ENCODE results near the gene FITM2.

Gene FITM2

GRCh38 chr20:44319839-44320422 lies 8.9 kb upstream of the FITM2 start:
- no peak overlapping the region for H3K4me3 ChIP-seq (ENCODE audit: low read depth, low read length)
- no peak for DNase-seq (ENCODE audit: low read depth, low spot score)
- TF ChIP-seq CTCF (IDR thresholded peaks at IDR 0.05; ENCODE audit: low read depth, low read length): no peak
- in situ Hi-C loops (cut with HindIII; ENCODE audit: low sequenced_read_pairs): no loop called here

- DNase-seq (ENCODE audit: low read depth, low spot score): no peak
- in situ Hi-C loops (cut with HindIII; ENCODE audit: low sequenced_read_pairs): no loop called here
- no peak for TF ChIP-seq CTCF (IDR thresholded peaks at IDR 0.05; ENCODE audit: low read depth, low read length)
- H3K4me3 ChIP-seq (ENCODE audit: low read depth, low read length): no peak overlapping the region
These were observed 3.9 kb upstream of the FITM2 start for GRCh38 chr20:44314870-44315269.

GRCh38 chr20:44309763-44310663 lies 989 bp downstream of the FITM2 start:
- H3K4me3 ChIP-seq (ENCODE audit: low read depth, low read length): peak overlapping the region; percentile 94
- in situ Hi-C loops (cut with HindIII; ENCODE audit: low sequenced_read_pairs): no loop called here
- peak; percentile 39 for DNase-seq (ENCODE audit: low read depth, low spot score)
- TF ChIP-seq CTCF (IDR thresholded peaks at IDR 0.05; ENCODE audit: low read depth, low read length): no peak

- TF ChIP-seq CTCF (IDR thresholded peaks at IDR 0.05; ENCODE audit: low read depth, low read length): no peak
- in situ Hi-C loops (cut with HindIII; ENCODE audit: low sequenced_read_pairs): no loop called here
These were observed 4.1 kb downstream of the FITM2 start for GRCh38 chr20:44306927-44307326.

GRCh38 chr20:44304383-44304782 lies 6.6 kb downstream of the FITM2 start:
- H3K4me3 ChIP-seq (ENCODE audit: low read depth, low read length): no peak overlapping the region
- TF ChIP-seq CTCF (IDR thresholded peaks at IDR 0.05; ENCODE audit: low read depth, low read length): no peak
- DNase-seq (ENCODE audit: low read depth, low spot score): no peak
- in situ Hi-C loops (cut with HindIII; ENCODE audit: low sequenced_read_pairs): no loop called here

More at GRCh38 chr20:44306927-44307326, 4.1 kb downstream of the FITM2 start:
- DNase-seq (ENCODE audit: low read depth, low spot score): no peak
- H3K4me3 ChIP-seq (ENCODE audit: low read depth, low read length): no peak overlapping the region

- H3K4me3 ChIP-seq (ENCODE audit: low read depth, low read length): no peak overlapping the region
- in situ Hi-C loops (cut with HindIII; ENCODE audit: low sequenced_read_pairs): no loop called here
- no peak for TF ChIP-seq CTCF (IDR thresholded peaks at IDR 0.05; ENCODE audit: low read depth, low read length)
- no peak for DNase-seq (ENCODE audit: low read depth, low spot score)
These were observed 8.3 kb downstream of the FITM2 start for GRCh38 chr20:44302736-44303135.

All from astrocyte of the spinal cord (primary cell).